Neural progenitor cell (in vitro differentiated cells): ENCODE results near the gene THEM4.

Experiments used
- CTCF ChIP-seq: fragments of 200-600 bp; sonication (generic); IDR thresholded peaks from 2 replicates; pipeline ENCODE4 v1.5.1; 2017; ENCODE audit warnings: antibody characterized with exemption, mild to moderate bottlenecking
- EZH2 ChIP-seq: fragments of 200-600 bp; sonication (generic); IDR thresholded peaks from 2 replicates; pipeline ENCODE4 v1.6.1; 2017; ENCODE audit warnings: antibody characterized with exemption, mild to moderate bottlenecking, moderate library complexity

GRCh38 chr1:151839457-151840403 is 69.6 kb downstream of the THEM4 start, which contains the start of gene C2CD4D:
- no peak for TF ChIP-seq CTCF
- TF ChIP-seq EZH2 = no peak
